HUES6 (cell line): ENCODE results near the gene BIN1.

Source experiments
- H3K27ac ChIP-seq: 2 replicates; pipeline ENCODE4 v1.7.0; 2013; ENCODE audit warnings: low read depth, mild to moderate bottlenecking, low read length, inconsistent platforms
- H3K27me3 ChIP-seq: 2 replicates; pipeline ENCODE4 v1.6.1; 2013; ENCODE audit warnings: low read length; ENCODE audit not compliant: control insufficient read depth, insufficient read depth
- H3K36me3 ChIP-seq: 2 replicates; pipeline ENCODE4 v1.6.1; 2013; ENCODE audit warnings: low read length; ENCODE audit not compliant: control insufficient read depth, insufficient read depth
- H3K4me1 ChIP-seq: 2 replicates; pipeline ENCODE4 v1.6.1; 2013; ENCODE audit warnings: low read length; ENCODE audit not compliant: control insufficient read depth, insufficient read depth
- H3K4me3 ChIP-seq: 2 replicates; pipeline ENCODE4 v1.5.1; 2013; ENCODE audit warnings: low read depth, low read length
- H3K9ac ChIP-seq: one replicate; pipeline ENCODE4 v1.6.1; 2013; ENCODE audit warnings: mild to moderate bottlenecking, low read length
- H3K9me3 ChIP-seq: 2 replicates; pipeline ENCODE4 v1.6.1; 2013; ENCODE audit warnings: low read depth, low read length; ENCODE audit not compliant: control insufficient read depth, insufficient read depth

The BIN1 gene

GRCh38 chr2:127050803-127051115 is 56.2 kb downstream of the BIN1 start:
- Histone ChIP-seq H3K4me3 (no peak overlapping the region), H3K27ac (no peak overlapping the region), H3K27me3 (no peaks in the 10 kb centered on the region), H3K9ac (no peak overlapping the region), H3K4me1 (peaks cover 8% of the 10 kb centered on the region), H3K9me3 (no peaks in the 10 kb centered on the region), H3K36me3 (peaks cover 12% of the 10 kb centered on the region; the same call in 1 of the 2 replicates)

- H3K27ac ChIP-seq: no peak overlapping the region
- H3K4me1 ChIP-seq: peaks cover 8% of the 10 kb centered on the region
- peaks cover 12% of the 10 kb centered on the region; the same call in 1 of the 2 replicates for H3K36me3 ChIP-seq
These were observed 56.8 kb downstream of the BIN1 start for GRCh38 chr2:127049927-127050802.

GRCh38 chr2:127048969-127049897 is 57.7 kb downstream of the BIN1 start:
- Histone ChIP-seq H3K27me3 (no peaks in the 10 kb centered on the region), H3K27ac (no peak overlapping the region), H3K4me3 (no peak overlapping the region), H3K9me3 (peaks cover 2% of the 10 kb centered on the region; the same call in 1 of the 2 replicates), H3K4me1 (peaks cover 8% of the 10 kb centered on the region), H3K36me3 (peaks cover 12% of the 10 kb centered on the region; the same call in 1 of the 2 replicates), H3K9ac (no peak overlapping the region)

More at GRCh38 chr2:127049927-127050802, 56.8 kb downstream of the BIN1 start:
- Histone ChIP-seq H3K27me3 (no peaks in the 10 kb centered on the region), H3K9ac (no peak overlapping the region), H3K4me3 (no peak overlapping the region), H3K9me3 (no peaks in the 10 kb centered on the region)

DNA sequence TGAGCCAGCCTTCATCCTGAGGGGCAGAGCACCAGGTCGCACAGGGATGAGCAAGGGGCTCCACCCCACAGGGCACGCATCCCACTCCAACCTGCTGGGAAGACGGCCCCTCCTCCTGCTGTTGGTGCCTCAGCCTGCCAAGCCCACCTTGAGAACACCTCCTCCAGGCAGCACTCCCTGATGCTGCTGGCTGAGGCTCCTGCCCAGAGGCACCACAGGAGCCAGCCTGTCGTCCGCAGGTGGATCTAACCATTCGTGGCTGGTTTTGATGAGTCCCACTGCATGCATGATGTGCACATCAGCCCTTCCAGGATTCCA is 58.4 kb downstream of the BIN1 start:
- Histone ChIP-seq H3K9me3 (peaks cover 8% of the 10 kb centered on the region; the same call in 1 of the 2 replicates), H3K4me3 (no peak overlapping the region), H3K9ac (no peak overlapping the region), H3K4me1 (peaks cover 8% of the 10 kb centered on the region), H3K27ac (no peak overlapping the region), H3K27me3 (no peaks in the 10 kb centered on the region), H3K36me3 (peaks cover 8% of the 10 kb centered on the region; the same call in 1 of the 2 replicates)

DNA sequence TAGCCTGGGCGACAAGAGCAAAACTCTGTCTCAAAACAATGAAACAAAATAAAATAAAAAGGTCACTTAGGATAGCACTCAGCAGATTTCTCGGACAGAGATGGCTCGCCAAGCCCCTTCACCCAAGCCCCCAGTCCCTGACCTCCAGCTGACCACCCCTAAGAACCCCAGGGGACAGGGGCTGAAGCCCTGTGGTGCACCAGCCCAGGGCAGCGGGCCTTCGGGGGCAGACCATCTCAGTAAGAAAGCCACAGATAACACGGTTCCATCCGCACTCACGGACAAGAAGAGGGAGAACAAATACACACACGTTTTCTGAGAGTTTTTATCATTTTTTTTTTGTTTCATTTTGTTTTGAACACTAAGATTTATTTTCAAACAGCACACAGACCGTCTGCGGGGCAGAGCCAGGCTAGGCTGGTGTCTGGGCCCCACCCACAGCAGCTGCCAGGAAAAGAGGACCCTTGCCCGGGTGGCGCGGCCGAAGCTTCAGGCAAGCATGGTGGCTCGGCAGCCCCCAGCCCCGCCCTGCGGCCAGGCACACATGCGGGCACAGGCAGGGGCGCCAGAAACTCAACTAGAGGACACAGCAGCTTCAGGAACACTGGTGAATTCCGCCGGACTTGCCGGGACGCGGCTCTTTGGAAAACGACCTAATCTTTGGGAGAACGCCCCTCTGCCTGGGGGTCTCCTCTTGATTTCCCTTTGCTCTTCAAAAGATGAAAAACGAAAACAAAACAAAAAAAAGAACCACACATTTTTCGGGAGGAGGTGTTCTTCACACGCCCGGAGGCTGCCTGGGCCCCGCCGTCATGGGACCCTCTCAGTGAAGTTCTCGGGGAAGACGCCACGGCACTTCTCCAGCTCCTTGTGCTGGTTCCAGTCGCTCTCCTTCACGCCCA is 59.0 kb downstream of the BIN1 start:
- Histone ChIP-seq H3K9me3 (peaks cover 8% of the 10 kb centered on the region; the same call in 1 of the 2 replicates), H3K27me3 (no peaks in the 10 kb centered on the region), H3K9ac (no peak overlapping the region), H3K36me3 (peaks cover 5% of the 10 kb centered on the region; the same call in 1 of the 2 replicates), H3K4me3 (no peak overlapping the region), H3K4me1 (peaks cover 8% of the 10 kb centered on the region), H3K27ac (no peak overlapping the region)

GRCh38 chr2:127047054-127047453 is 59.9 kb downstream of the BIN1 start:
- no peak overlapping the region for H3K9ac ChIP-seq
- H3K27ac ChIP-seq: no peak overlapping the region
- no peaks in the 10 kb centered on the region for H3K27me3 ChIP-seq
- H3K36me3 ChIP-seq: peaks cover 5% of the 10 kb centered on the region; the same call in 1 of the 2 replicates
- peaks cover 8% of the 10 kb centered on the region; the same call in 1 of the 2 replicates for H3K9me3 ChIP-seq
- peaks cover 8% of the 10 kb centered on the region for H3K4me1 ChIP-seq
- H3K4me3 ChIP-seq: no peak overlapping the region

DNA sequence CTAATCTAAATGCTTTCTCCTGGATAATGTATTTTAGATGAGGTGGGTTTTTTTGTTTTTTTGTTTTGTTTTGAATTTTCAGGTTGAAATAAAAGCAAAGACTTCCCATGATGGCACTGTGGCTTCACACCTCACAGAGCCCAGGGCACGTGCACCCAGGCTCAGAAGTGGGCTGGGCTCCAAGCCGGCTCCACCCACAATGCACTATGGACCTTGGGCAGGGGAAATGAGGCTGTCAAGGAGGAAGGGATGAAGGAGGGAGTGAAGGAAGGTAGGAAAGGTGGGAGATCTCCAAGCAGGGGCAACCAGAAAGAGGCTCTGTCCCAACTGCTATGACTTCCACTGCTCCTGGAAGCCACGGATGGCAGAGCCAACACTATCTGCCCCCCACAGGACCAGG is 60.4 kb downstream of the BIN1 start:
- Histone ChIP-seq H3K9ac (no peak overlapping the region), H3K9me3 (peaks cover 8% of the 10 kb centered on the region; the same call in 1 of the 2 replicates), H3K4me3 (no peak overlapping the region), H3K36me3 (peaks cover 5% of the 10 kb centered on the region; the same call in 1 of the 2 replicates), H3K4me1 (peaks cover 8% of the 10 kb centered on the region), H3K27me3 (no peaks in the 10 kb centered on the region), H3K27ac (no peak overlapping the region)

GRCh38 chr2:127045792-127046501 is 61.0 kb downstream of the BIN1 start:
- Histone ChIP-seq H3K9me3 (peaks cover 8% of the 10 kb centered on the region; the same call in 1 of the 2 replicates), H3K36me3 (peaks cover 5% of the 10 kb centered on the region; the same call in 1 of the 2 replicates), H3K27ac (no peak overlapping the region), H3K4me1 (peaks cover 8% of the 10 kb centered on the region), H3K27me3 (no peaks in the 10 kb centered on the region), H3K4me3 (no peak overlapping the region), H3K9ac (no peak overlapping the region)

GRCh38 chr2:127044977-127045661 is 61.8 kb downstream of the BIN1 start:
- H3K27ac ChIP-seq: no peak overlapping the region
- H3K9ac ChIP-seq: no peak overlapping the region
- no peak overlapping the region for H3K4me3 ChIP-seq
- H3K9me3 ChIP-seq: peaks cover 8% of the 10 kb centered on the region; the same call in 1 of the 2 replicates
- H3K36me3 ChIP-seq: peaks cover 5% of the 10 kb centered on the region; the same call in 1 of the 2 replicates
- no peaks in the 10 kb centered on the region for H3K27me3 ChIP-seq
- peaks cover 6% of the 10 kb centered on the region; the same call in 1 of the 2 replicates for H3K4me1 ChIP-seq
